GM19372 (cell line): ENCODE measurements around the gene RNF157.

Source experiments
- ATAC-seq: cut with Tn5 transposase; IDR thresholded peaks from one replicate; pipeline ENCODE4 v1.9.1; 2021; ENCODE audit warnings: mild to moderate bottlenecking, low read depth, moderate library complexity; ENCODE audit not compliant: unreplicated experiment

Gene RNF157

DNA sequence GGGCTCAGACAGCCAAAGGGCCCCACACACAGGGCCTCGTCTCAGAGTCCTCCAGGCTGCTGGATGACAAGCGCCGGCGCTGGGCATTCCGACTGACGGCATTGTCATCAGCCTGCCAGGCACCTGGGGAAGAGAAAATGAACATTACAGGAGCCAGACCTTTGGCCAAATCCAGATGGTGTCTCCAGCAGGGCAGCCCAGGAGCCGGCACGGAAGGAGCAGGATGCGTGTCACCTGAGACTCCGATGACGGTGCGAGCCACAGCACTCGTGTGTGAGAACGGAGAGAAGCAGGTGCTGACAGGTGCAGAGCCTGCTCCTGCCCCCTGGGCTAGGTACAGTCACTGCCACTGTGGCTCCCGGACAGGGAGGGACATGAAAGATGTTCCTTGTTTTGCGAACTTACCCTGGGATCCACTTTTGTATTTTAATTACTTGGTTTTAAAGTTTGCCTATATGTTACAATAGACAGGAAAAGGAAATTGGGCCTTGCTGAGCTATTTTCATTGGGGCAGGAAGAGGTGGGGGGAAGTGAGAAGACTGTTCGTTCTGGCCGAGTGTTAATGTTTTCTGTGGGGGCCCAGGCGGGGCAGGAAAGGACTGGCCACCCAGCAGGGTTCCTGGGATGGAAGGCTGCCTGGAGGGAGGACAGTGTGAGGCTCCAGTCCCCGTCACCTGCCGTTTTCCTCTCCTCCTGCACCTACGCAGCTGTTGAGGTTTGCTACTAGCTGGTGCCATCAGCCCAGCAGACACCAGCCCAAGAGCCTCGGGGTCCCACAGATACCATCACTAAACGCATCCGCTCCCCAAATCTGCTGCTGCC is 94.9 kb downstream of the RNF157 start:
- ATAC-seq: no peak

DNA sequence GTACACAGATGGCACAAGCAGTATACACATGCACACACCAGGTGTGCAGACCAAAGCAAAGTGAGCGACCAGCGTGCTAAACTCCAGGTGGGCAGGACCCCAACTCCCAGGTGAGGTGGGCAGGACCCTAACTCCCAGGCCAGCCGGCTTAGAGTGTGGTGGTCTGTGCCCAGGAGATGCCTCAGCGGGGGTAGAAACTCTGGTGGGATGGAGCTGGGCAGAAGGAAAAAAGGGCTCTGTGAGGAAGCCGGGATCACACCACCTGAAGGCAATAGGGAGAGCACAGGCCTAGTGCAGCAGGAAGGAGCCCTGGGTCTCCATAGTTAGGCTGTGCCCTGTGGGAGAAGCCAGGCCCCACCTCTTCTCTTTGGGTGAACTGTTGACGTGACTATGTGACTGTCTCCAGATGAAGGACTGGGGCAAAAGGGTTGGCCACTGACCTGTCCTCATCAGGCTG is 97.7 kb downstream of the RNF157 start:
- ATAC-seq: no peak

- no peak for ATAC-seq
Measured at GRCh38 chr17:76142039-76142584, 98.2 kb downstream of the RNF157 start.

DNA sequence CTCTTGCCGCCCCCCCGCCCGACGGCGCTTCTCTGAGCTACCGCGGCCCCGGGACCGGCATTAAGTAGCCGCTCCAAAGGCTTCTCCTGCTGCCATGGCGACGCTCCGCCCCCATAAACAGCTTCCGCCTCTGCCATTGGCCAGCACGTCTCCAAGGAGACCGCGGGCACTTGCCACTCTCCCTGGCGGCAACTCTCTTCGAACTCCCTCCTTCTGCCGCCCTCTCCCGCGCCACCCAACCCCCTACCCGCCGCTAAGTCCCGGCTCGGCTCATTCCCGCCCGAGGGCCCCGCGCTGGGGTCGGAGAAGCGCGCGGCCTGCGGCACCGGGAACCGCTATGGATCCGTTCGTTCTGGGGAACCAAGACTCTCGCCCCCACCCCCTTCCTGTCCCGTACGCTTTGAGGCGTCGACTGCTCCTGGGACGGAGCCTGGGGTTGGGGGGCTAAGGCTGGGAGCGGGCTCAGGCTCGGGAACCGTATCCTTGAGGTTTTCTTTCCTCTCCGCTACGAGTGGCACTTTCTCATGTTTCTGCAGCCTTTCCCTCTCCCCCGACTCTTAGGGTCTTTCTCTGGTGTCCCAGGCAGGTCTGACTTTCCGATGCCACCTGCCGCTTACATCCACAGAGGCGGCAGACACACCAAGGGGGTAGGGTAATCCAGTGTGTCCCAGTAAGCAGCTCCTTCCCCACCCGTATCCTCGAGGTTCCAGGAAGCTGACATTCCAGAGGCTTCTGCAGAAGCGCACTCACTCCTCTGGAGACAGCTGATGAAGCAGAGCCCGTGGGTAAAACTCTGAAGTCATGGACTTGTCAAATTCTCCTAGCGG is 98.9 kb downstream of the RNF157 start, which contains the start of gene FOXJ1:
TSS of gene FOXJ1 (minus strand) at position 34 of the 827 bp plus-strand sequence. CDS start 850 bp downstream, outside the sequence.
- no peak for ATAC-seq

- ATAC-seq: no peak
Measured at GRCh38 chr17:76140661-76141211, 99.6 kb downstream of the RNF157 start.

GRCh38 chr17:76139801-76140660 is 100.3 kb downstream of the RNF157 start:
- no peak for ATAC-seq

DNA sequence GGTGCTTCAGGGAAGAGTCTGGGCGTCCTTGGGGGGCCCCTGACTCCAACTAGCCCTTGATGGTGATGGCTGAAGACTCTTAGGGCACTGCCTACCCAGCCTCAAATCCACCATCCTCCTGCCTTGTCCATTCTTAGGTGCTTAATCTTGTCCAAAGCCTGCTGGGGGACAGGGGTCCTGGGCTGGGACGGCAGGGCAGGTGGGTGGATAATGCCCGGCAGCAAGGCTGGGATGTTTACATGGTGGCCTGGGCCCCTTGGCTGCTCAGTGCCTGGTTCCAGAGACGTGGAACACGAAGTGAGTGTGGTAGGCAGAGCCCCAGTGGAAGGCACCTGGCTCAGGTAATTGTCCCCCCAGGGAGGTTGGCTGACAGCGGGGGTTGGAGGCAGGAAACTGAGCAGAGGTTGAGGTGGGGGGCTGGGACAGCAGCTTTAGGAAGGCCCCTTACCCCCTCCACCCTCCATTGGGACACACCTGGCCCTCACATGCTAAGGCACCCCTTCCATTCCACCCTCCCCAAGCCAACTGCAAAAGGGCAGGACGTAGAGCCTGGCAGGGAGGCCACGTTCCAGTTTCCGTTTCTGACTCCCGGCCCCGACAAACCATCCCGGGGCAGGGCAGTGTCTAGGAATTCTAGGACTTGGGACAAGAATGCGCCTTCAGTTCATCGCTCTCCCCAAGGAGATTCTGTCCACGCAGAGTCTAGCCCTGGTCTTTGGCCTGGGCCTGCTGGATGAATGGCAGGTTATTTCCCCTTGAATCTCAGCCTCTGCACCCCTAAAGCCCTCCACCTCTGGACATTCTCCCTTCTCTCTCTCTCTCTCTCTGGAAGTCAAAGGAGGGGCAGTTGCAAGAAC is 101.2 kb downstream of the RNF157 start:
- ATAC-seq: no peak

DNA sequence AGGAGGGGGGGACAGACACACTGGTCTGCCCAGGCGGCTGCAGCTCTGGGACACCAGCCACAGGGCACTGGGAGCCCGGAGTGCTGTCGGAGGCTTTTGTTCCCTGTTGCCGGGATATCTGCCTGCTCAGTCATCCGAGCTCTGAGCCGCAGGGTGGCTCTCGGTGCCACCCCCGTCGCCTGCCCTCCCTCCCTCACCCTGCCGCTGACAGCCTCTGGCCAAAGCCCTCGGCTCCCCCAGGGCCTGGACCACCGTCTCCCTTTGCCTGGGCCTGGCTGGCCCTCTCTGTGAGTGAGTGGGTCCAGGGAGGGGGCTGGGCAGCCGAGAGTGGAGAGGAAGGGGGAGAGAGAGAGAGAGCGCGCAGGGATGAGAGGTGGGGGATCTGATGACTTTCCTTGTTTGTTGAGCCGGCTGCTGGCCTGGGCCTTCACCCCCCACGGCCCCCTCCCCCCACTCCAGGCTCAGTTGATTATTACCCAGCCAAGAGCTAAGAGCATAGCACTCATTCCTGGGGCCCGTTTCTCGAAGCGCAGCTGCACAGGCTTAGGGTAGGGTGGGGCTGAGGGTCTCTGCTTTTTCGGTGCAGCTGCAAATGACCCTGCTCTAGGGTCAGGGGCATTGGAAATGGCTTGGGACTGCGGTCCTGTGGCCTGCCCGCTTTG is 101.9 kb downstream of the RNF157 start:
- ATAC-seq: no peak

DNA sequence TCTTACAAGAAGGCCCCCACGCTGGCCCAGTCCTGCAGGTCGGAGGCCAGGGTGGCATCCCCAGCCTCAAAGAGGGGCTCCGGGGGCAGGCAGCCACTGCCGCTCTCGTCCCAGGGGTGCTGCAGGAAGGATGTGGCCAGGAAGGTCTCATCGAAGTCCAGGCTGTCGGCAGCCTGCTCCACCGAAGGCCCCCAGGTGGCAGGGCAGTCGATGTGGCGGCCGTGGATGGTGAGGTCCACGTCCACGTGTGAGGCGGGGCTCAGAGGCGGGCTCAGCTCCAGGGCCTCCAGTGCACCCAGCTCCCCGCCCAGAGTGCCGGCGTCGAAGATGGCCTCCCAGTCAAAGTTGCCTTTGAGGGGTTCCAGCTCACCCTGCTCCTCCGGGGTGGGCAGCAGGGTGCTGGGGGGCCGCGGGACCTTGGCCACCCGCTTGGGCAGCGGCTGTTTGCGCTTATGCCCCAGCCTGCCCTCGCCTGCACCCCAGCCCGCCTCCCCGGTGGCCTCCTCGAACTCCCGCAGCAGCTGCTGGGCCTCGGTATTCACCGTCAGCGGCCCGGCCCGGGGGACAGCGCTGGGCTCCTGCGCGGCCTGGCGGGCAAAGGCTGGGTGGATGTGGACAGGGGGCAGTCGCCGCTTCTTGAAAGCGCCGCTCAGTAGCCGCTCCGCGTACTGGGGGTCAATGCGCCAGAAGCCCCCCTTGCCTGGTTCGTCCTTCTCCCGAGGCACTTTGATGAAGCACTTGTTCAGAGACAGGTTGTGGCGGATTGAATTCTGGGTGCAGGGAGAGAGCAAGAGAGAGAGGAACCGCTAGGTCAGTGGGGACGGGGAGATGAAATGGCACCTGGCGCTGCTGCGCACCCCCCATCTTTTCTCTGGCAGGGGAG is 102.7 kb downstream of the RNF157 start:
- ATAC-seq: no peak

- ATAC-seq: no peak
Measured at GRCh38 chr17:76137001-76137350, 103.3 kb downstream of the RNF157 start.

DNA sequence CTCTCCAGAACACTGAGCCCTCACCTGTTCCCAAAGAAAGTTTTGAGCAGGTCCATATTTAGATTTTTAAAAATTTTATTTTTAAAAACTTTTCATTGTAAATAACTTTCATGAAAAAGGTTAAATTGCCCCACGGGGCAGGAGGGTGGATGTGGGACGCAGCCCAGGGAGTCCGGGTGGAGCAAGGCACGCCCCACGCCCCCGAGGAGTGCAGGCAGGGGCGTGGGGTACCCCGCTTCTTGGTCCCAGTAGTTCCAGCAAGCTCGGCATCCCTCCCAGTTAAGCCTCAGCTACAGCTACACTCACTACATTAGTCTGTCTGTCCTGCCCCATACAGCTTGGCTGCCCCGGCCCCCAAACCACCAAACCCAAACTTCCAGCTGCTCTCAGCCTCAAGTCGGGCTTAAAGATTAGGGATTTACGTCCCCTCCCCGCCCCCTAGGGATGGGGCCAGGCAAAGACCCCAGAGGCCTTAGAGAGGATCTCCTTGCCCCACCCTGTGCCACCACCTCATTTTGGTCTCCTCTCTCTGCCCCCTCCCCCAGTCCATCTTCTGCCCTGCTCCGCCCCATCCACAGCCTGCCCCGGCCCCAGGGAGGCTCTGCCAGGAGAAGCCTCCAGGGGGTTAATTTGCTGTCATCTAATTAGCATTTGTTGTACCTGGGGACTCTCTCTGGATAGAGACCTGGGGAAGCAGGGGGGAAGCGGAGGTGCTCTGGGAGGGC is 103.9 kb downstream of the RNF157 start:
- ATAC-seq: no peak

DNA sequence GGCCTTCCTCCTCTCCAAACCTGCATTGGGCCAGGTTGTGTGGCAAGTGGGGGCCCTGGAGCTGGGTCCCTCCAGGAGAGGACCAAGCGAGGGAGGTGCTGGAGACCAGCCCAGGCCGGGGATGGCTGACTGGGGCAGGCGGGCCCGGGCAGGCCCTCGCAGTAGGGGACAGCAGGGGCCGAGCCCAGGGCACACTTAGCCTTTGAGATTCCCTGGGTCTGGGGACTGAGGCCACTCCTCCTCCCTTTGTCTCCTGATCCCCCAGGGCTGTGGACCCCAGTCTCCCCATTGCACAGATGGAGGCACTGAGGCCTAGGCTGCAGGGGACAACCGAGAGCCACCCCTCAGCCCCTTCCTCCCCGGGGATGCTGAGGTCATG is 104.5 kb downstream of the RNF157 start:
- no peak for ATAC-seq

GRCh38 chr17:76134911-76135809 is 105.1 kb downstream of the RNF157 start:
- ATAC-seq: no peak

- no peak for ATAC-seq
Measured at GRCh38 chr17:76132574-76133338, 107.5 kb downstream of the RNF157 start.
